HG03196 (cell line): ENCODE results near the gene BICD1.

ENCODE experiments used
- ATAC-seq: cut with Tn5 transposase; IDR thresholded peaks from one replicate; pipeline ENCODE4 v1.9.1; 2021; ENCODE audit not compliant: unreplicated experiment

BICD1 gene

DNA sequence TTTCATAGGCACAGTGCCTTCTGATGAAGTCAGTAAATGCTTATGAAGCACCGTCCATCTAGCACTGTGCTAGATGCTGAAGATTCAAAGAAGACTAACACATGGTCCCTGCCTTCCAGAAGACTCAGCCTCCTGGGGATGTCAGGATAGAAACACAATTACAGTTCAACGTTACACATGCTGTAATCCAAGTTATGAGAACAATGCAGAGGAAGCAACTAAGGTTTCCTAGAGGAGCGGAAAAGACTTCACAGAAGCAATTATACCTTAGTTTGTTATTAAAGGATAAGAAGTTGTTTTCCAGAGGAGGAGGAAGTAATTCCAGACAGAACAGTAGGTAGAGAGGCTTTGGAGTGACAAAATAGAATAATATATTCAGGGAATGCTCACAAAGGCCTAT, 225.8 kb downstream of the BICD1 start:
- no peak for ATAC-seq

DNA sequence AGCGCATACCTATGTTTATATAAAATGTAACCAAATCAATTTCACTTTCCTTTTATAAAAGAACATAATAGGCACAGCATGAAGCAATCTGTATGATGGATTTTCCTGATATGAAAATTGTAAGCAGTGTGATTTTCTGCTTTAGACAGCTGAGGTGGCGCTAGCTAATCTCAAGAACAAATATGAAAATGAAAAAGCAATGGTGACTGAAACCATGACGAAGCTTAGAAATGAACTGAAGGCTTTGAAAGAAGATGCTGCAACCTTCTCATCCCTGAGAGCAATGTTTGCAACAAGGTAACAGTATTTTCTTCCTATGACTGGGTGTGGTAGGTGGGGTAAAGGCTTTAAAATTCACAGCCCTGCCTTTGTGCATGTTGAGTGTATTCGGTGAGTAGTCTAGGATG, 227.7 kb downstream of the BICD1 start:
- ATAC-seq, result no peak

DNA sequence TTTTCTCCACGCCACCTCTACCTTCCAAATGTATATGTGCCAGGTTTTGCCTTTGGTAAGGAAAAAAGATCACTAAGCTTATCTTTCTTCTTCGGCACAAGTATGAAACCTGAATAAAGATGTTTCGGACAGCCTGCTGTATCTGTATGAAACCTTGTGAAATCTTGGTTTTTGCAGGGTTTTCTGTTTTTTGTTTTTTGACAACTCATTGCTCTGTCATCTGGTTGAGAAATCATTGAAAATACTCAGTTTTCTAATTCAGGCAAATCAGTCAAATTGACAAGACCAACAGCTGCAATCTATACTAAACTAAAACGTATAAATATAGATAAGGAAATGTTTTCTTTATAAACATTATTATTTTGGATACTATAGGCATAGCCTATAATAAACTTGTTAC, 229.6 kb downstream of the BICD1 start:
- ATAC-seq, result no peak

DNA sequence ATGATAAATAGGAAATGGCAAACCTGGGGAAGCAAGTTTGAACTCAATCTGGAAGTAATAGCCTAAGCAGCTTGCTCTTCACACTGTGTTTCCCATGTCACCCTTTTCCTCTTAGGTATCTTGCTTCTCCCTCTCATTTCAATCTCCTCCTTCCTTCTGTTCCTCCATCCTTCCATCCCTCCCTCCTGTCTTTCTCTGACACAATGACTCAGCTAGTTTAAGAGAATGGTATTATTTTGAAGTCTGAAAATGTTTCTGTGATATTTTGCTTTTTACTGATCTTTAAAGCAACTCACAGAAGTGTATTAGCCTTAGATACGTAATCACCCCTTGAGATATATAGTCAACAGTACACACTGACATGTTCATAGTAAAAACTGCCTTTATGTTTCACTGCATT, 236.8 kb downstream of the BICD1 start:
- no peak for ATAC-seq

DNA sequence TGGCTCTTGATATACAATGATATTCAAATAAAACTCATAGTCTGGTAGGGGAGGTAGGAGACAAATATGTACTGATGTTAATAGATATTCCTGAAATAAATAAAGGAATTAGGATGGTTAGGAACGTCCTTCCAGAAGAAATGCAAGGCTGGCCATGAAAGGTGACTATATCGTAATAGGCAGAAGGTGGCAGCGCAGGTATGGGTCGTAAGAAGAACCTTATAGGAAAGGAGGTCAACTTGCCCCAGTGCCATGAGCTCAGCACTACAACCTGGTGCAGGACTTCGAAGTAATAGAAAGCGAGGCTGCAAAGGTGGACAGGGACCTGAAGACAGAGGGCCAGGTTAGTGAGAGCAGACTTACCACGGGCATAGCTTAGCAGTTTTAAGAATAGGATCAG, 237.4 kb downstream of the BICD1 start:
- no peak for ATAC-seq

DNA sequence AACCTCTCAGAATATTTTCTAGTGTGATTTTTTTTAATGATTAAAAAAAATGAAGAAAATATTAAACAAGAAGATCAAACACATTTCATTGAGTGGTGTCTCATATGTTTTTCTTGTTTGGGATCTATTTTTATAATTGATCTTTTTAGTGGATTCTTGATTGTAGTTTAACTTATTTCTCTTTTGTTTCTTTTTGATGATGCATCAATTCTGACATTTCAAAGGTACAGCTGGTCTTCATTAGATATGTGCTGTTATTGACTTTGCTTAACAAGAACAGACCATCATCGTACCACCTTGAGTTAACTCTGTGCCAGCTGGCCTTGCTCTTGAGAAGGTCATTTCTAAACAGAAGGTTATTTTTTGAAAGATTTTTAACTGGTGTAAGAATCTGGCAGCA, 246.9 kb downstream of the BICD1 start:
- ATAC-seq, result no peak

DNA sequence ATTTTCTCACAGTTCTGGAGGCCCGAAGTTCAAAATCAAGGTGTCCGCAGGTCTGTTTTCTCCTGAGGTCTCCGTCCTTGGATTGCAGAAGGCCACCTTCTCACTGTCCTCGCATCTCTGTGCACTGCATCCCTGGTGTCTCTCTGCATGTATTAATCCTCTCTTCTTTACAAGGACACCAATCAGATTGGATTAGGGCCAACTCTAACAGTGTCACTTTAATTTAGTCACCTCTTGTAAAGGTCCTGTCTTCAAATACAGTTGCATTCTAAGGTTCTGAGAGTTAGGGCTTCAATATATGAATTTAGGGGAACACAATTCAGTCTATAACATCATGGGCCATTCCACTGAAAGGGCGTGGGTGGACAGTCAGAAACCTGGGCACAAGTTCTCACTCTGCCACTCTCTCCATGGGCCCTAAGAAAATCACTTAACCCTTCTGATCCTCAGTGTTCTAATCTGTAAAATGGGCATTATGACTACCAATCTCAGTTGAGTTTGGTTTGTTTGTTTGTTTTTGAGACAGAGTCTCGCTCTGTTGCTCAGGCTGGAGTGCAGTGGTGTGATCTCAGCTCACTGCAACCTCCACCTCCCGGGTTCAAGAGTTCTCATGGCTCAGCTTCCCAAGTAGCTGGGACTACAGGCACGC, 251.1 kb downstream of the BICD1 start:
- no peak for ATAC-seq

DNA sequence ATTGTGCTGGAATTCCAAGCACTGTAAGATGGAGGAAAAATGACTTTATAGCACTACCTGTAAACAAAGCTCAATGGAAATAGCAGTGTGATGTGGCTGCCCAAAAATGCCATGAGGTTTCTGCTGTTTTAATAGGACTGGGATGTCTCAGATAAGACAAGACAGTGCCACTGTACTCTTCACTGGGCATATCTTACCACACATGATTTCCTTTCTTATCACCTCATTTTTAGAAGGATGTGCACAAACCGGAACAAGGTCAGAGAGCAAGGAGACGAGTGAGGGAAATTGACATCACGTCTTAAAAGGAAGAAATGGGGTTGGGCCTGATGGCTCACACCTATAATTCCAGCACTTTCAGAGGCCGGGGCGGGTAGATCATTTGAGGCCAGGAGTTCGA, 254.3 kb downstream of the BICD1 start:
- no peak for ATAC-seq

DNA sequence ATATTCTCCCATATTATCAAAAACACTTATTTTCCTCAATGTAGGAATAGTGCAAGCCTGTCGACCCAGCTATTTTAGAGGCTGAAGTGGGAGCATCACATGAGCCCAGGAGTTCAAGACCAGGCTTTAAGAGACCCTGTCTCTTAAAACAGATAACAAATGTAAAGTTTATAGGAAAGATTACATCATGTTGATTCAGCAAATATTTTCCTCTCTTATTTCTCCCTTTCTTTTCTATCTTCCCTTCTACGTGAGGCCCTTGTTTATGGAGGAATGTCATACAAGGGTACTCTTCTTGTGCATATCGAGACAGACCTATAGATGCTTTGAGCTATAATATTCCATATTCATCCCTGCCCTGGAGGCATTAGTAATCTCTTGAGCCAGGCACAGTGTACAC, 256.2 kb downstream of the BICD1 start:
- ATAC-seq, result no peak

DNA sequence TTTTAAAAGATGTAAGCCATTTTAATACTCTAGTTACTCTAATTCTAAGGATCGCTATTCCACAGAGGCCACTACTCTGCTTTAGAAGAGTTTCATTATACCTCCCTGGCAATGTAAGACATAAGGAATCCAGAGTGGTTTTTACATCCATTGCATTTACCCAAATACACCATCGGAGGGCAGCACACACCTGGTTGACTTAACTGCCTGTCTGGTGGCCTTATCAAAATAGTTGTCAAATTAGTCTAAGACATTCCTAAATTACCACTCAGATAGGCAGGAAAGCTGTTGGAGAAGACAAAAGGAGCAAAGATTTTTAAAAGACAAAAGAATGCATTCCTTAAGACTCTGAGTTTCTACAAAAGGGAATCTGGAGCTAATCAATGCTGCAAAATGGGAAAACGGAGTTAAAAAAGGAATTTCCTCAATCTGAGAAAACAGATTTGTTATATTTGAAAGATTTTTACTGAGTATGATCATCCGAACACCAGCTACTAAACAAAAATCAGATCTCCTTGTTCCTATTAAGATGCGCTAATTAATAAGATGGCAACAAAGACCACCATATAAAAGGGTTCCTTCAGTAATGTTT, 258.9 kb downstream of the BICD1 start:
- ATAC-seq, result no peak

DNA sequence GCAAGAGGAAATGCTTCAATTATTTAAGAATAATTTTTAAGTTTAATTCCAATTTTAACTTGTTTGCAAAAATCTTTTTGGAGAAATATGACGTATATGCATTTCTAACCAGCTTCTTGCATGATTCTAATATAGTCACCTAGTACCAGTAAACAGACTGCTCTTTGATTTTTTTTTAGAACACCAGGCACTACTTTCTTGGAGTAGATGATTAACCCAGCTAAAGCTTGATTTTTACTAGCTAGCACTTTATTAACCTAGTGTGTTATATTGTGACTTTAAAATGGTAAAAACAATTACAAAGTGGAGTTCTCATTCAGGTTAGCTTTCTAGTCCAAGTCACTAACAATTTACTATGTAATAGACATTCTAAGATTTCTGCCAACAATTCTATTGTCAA, 260.1 kb downstream of the BICD1 start:
- no peak for ATAC-seq

DNA sequence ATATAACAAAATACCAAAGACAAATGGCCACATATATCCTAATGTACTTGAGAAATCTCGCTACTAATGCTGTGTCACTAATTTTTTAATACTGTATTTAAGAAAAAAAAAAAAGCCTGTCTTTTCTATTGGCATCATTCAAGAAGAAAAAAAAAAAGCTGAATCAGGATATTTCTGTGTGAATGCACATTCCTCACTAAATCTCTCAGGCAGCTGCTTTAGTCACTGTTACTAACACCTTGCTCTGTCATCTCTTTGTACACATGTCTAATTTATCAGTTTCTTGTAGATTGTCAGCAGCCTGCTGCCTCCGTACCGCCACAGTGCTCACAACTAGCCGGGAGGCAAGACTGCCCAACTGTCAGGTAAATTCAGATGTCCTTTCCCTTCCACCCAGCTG, 260.7 kb downstream of the BICD1 start:
- ATAC-seq, result no peak

DNA sequence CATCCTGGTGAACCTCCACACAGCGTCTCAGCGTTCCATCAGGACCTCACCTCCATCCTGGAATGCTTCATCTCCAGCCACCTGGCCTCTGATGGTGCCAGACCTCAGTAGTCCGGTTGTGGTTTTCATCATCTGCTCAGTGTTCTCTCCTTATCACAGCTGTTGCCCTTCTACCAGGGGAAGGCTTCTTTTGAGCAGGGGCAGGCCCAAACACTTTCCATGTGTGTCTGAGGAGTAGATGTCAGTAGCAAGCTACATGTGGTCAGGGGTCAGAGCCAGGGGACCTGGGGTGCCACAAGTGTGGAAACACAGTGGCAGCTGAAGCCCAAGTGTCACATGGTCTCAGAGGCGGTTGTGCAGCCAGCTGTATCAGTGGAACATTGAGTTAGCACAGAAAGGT, 262.6 kb downstream of the BICD1 start:
- no peak for ATAC-seq

DNA sequence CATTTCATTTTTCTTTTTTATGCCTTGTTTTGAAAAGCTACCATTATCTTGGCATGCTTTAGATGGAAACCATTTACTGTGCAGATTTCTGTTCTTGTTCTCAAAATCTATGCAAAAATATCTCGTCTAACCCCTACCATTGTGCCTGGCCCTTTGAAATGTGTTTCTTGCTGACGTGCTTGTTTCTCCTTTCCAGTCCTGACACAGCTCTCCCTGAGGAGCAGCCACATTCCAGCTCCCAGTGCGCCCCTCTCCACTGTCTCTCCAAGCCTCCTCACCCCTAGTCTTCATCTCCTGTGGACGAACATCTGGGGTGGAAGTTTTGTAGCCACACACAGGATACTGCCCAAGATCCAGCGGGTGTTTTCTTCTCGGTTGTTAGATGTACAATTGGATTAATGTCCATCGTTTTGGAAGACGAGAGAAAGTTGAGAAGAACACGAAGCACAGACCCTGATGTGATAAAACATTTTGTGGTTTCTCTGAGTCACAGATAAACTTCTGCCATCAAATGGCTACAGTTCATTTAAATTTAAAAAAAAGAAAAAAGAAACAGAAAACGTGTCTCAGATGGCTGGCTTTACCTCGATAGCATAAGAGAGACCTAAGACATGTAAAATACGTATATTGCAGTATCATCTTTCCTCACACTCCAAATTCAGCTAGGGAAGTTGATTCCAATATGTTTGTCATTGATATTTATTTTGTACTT, 270.9 kb downstream of the BICD1 start:
- ATAC-seq, result no peak

DNA sequence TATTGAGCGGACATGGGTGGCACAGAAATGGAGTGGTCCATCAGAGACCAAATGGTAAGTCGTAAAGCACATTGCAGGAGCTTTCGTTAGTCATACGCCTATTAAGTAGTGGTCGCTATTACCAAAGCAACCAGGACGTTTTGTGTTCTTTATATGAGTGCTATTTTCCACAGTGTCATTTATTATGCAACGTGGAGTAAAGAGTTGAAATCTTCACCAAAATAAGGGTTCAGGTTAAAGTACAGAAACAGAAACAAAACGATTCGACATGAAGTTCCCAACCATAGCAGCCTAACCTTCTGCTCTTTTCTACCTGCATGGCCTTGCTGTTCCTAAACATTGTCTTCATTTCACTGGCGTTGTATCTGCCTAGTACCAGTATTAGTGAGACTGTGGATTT, 272.6 kb downstream of the BICD1 start:
- ATAC-seq, result no peak

DNA sequence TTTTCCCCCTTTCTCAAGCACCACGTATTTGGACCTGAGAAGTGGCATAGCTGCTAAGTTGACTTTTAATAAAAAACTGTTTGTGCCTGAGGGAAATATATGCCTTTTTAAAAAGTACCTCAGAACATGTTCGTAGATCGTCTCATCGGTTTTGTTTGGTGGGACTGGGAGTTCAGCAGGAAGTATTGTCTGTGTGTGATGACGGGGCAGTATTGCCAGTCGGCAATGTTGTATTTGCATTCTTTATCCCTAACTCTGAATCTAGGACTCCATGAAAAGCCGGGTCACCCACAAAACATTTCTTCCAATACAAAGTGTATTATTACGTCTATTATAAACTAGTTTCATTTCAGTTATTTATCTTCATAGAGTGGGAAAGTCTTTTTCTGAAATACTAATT, 273.0 kb downstream of the BICD1 start:
- ATAC-seq, result no peak

DNA sequence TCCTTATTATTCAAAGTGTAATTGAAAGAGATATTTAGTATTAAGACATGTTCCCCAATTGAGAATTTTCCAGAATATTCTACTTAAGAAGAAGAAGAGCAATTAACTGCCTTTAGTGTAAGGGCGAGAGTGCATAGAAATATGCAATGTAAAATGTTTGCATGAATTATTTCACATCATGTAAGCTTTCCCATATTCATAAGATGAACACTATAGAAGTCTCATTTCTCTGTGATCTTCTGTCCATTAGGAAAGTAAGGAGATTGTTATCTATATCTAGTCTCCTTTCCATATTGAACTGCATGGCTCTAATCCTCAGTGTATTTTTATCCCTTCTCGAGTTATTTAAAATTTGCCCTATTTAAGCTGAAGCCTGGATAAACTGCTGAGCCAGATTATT, 275.6 kb downstream of the BICD1 start:
- no peak for ATAC-seq

DNA sequence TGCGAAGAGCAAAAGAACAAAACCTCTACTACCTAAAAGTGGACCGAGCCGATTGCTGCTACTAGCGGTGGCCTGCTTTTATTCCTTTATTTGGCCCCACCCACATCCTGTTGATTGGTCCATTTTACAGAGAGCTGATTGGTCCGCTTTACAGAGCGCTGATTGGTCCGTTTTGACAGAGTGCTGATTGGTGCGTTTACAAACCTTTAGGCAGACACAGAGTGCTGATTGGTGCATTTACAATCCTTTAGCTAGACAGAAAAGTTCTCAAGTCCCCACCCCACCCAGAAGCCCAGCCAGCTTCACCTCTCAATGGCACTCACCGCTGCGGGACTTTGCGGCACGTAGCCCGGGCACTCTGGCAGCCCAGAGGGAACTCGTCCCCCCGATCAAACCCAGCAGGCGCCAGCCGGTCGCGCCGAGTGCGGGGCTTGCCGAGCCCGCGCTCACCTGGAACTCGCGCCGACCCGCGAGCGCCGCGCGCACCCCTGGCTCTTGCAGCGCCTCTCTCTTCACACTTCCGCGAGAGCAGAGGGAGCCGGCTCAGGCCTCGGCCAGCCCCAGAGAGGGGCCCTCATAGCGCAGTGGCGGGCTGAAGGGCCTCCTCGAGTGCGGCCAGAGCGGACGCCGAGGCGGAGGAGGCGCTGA, 284.0 kb downstream of the BICD1 start:
- ATAC-seq, result no peak

DNA sequence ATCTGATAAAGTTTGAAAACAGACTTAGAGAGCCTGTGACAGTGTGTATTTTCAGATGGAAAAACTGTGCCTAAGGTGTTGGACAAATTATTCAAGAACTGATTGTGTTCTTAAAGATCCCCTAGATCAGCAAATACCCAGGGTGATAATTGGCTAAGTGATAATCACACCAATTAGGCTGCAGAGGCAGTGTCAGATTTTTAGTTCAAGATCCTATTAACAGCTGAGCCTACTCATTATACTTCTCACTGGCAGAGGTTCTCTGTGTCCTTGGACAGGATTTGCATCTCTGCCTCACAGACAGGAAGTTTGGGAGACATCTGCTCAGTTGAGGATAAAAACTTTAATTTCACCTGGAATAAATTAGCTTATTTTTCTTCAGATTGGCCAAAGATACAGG, 288.4 kb downstream of the BICD1 start:
- ATAC-seq, result no peak

DNA sequence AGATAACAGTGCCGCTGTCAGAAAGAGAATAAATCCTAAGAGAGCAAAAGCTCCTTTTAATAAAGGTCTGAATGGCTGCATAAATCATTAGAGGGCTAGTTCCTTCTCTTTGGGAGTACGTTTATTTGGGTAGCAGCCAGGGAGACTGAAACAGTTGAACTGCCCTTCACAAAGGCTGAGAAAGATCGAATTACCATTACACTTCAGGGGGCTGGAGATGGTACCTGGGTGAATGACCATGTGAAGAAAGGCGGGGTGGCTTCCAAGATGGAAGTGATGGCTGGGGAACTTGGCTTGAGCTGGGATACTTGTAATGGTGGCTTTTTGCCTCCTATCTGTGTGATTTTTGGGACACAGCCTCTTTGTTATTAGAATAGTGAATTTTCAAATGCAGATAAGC, 291.0 kb downstream of the BICD1 start:
- no peak for ATAC-seq

DNA sequence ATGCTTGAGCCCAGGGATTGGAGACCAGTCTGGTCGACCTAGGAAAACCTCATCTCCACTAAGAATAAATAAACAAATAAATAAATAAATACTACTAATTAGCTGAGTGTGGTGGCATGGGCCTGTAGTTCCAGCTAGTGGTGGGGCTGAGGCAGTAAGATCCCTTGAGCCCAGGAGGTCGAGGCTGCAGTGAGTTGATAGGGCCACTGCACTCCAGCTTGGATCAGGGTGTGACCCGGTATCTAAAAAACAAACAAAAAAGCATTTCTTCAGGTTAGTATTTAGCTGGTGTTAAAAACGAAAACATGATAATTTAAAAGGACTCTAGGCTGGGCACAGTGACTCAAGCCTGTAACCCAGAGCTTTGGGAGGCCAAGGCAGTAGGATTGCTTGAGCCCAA, 291.5 kb downstream of the BICD1 start:
- no peak for ATAC-seq

DNA sequence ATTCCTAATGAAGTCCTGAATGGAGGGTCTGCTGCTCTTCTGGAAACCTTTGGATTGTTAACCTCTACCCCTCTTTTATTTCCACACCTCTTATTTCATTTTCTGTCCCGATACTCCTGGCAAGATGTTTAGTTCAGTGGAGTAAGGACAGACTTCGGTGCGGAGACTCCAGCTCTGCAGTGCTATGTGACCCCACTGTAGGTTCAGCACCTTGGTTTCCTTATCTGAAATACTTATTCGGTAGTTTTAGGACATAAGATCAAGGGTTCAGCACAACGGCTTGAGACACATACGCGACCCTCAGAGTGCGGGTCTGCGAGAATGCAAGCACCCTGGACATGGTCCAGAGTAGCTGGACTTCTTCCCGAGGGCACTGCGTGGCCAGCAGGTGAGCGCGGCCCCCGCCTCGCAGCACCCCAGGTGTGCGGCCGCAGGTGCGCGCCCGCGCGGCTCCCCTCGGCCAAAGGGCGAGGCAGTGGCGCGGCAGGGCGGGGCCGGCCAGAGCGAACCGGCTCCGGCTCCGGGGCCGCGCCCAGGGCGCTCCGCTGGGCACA, 292.2 kb downstream of the BICD1 start:
- no peak for ATAC-seq
